ENCODE results near the gene DPP8.
"Not testable (repeated sequence)": the region's sequence is repeated elsewhere in the genome, so short reads cannot be mapped to it uniquely, and the experiment has no call there.

DPP8 gene

GRCh38 chr15:65404186-65404872 lies 113.2 kb downstream of the DPP8 start:
- no peak for DNase-seq (ENCODE audit: low read depth in 2 of 2)

GRCh38 chr15:65402961-65403360 lies 114.5 kb downstream of the DPP8 start:
- no peak for DNase-seq (ENCODE audit: low read depth in 2 of 2)

- no peak for DNase-seq (ENCODE audit: low read depth in 2 of 2)
Observed at GRCh38 chr15:65401611-65402240, 115.8 kb downstream of the DPP8 start.

GRCh38 chr15:65400760-65401610 lies 116.5 kb downstream of the DPP8 start:
- DNase-seq (ENCODE audit: low read depth in 2 of 2), result peak; percentile 30 to 35

- DNase-seq (ENCODE audit: low read depth in 2 of 2), result no peak
Observed at GRCh38 chr15:65399997-65400396, 117.5 kb downstream of the DPP8 start.

- DNase-seq (ENCODE audit: low read depth in 2 of 2), result no peak
Observed at GRCh38 chr15:65399001-65399706, 118.3 kb downstream of the DPP8 start.

GRCh38 chr15:65398486-65398885 lies 119.0 kb downstream of the DPP8 start:
- not testable (repeated sequence) for DNase-seq (ENCODE audit: low read depth in 2 of 2)

GRCh38 chr15:65396965-65397317 lies 120.5 kb downstream of the DPP8 start:
- DNase-seq (ENCODE audit: low read depth in 2 of 2), result no peak

GRCh38 chr15:65396283-65396964 lies 121.1 kb downstream of the DPP8 start:
- DNase-seq (ENCODE audit: low read depth in 2 of 2), result no peak

- DNase-seq (ENCODE audit: low read depth in 2 of 2), result no peak
Observed at GRCh38 chr15:65395567-65396202, 121.8 kb downstream of the DPP8 start.

GRCh38 chr15:65394936-65395335 lies 122.6 kb downstream of the DPP8 start:
- DNase-seq (ENCODE audit: low read depth in 2 of 2), result no peak

GRCh38 chr15:65394280-65394789 lies 123.2 kb downstream of the DPP8 start:
- DNase-seq (ENCODE audit: low read depth in 2 of 2), result no peak

GRCh38 chr15:65393557-65393956 lies 123.9 kb downstream of the DPP8 start:
- no peak for DNase-seq (ENCODE audit: low read depth in 2 of 2)

GRCh38 chr15:65393091-65393490 lies 124.4 kb downstream of the DPP8 start:
- DNase-seq (ENCODE audit: low read depth in 2 of 2), result no peak

All from stimulated activated CD4-positive, alpha-beta T cell treated with anti-CD3 and anti-CD28 coated beads, Interleukin-15, amount 100 ng/mL, for 48 hours (primary cell).